Measurements from ENCODE around the gene LELP1.
"Not testable (repeated sequence)": the region's sequence is repeated elsewhere in the genome, so short reads cannot be mapped to it uniquely, and the experiment has no call there.

Gene LELP1

DNA sequence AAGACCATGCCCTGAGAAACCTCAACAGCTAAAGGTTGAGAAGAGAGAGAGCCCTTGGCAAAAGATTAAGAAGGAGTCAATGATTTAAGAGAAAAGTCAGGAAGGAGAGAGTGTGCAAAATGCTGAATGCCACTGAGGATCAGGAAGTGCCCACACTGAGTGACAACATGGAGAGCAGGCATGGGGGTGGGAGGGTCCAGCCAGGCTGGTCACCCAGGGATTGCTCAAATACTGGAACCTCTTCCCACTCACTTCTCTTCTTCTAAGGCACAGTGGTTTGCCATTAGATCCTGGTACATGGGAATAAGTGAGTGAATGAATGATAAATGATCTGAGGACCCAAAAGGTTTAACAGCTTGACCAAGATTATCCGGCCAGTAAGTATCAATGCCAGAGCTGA is 25.3 kb downstream of the LELP1 start:
- in situ Hi-C loops (cut with MboI; ENCODE audit: low sequenced_read_pairs): no loop called here

- in situ Hi-C loops (cut with MboI; ENCODE audit: low sequenced_read_pairs): not testable (repeated sequence)
Observed at GRCh38 chr1:153229076-153229829, 26.0 kb downstream of the LELP1 start.

GRCh38 chr1:153231363-153231762 is 28.1 kb downstream of the LELP1 start:
- in situ Hi-C loops (cut with MboI; ENCODE audit: low sequenced_read_pairs): no loop called here

DNA sequence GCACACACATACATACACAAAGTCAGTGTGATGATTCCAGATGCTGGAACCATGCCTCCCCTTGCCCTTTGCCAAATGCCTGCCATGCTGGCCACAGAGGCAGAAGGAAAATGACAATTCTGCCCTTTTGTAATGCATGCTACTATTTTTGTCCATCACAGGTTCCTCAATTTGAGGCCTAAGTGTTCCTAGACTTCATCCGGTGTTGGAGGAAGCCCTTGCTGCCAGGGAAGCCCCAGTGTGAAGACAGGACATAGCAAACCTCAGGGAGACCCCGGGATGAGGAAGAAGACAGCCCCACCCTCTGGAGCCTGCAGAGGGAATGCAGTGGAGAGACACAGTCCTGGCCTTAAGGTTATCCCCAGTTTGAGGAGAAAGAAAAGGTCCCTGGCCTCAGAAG is 28.6 kb downstream of the LELP1 start:
- in situ Hi-C loops (cut with MboI; ENCODE audit: low sequenced_read_pairs): no loop called here

- in situ Hi-C loops (cut with MboI; ENCODE audit: low sequenced_read_pairs): no loop called here
Observed at GRCh38 chr1:153232553-153232952, 29.3 kb downstream of the LELP1 start.

GRCh38 chr1:153233448-153233847 is 30.2 kb downstream of the LELP1 start:
- in situ Hi-C loops (cut with MboI; ENCODE audit: low sequenced_read_pairs): no loop called here

- in situ Hi-C loops (cut with MboI; ENCODE audit: low sequenced_read_pairs): no loop called here
Observed at GRCh38 chr1:153238527-153238926, 35.3 kb downstream of the LELP1 start.

- in situ Hi-C loops (cut with MboI; ENCODE audit: low sequenced_read_pairs): no loop called here
Observed at GRCh38 chr1:153242160-153242559, 38.9 kb downstream of the LELP1 start.

DNA sequence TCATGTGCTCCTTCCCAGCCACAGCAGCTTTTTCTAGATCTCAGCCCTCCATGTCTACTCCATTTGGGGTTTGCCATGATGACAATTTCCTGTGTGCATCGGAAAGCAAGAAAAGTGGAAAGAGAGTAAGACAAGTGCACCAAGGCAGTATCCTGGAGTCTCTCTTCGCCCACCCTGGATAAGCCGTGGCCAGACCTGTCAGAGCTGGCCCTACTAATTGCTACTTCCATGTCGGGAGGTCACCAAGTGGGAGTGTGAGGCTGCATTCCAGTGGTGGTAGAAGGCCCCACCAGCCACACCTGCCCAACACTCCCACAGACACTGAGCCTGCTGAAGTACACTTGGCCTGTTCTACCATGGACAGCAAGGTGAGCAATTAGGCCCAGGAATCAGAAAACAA is 42.2 kb downstream of the LELP1 start:
- in situ Hi-C loops (cut with MboI; ENCODE audit: low sequenced_read_pairs): no loop called here

DNA sequence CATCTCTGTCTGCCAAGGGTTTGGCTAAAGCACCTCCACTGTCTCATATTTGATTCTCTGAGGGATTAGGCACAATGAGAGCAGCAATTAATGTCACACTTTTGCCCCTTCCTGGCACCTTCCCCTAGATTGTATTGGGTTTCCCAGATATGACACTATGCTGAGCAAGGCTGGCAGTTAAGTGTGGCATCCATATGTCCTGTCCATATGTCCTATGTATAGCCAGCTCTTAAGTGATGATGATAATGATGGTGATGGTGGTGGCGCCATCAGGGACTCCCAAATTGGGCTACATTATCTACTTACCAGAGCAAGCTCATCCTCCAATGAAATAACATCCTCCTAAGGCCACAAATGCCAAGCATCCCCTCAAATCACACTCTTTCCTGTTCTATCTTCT is 42.8 kb downstream of the LELP1 start:
- in situ Hi-C loops (cut with MboI; ENCODE audit: low sequenced_read_pairs): no loop called here

DNA sequence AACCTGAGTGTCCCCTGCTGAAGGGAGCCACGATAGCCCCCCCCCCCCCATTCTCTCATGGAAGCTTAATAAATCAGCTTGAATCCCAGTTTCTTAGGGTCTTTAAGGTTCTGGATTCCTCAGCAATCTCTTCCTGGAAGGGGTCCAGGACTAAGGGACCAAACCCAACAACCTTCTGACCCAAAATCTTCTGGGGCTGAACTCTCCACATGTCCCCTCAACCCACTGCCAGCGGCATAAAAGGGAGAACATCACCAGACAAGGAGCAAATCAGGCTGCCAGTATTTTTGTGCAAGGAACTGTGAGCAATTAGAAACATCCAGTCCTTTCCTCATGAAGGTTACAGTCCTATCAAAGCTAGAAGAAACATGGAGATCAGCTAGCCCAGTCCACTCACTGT is 43.6 kb downstream of the LELP1 start:
- in situ Hi-C loops (cut with MboI; ENCODE audit: low sequenced_read_pairs): no loop called here

- in situ Hi-C loops (cut with MboI; ENCODE audit: low sequenced_read_pairs): no loop called here
Observed at GRCh38 chr1:153248176-153248879, 45.1 kb downstream of the LELP1 start.

- in situ Hi-C loops (cut with MboI; ENCODE audit: low sequenced_read_pairs): no loop called here
Observed at GRCh38 chr1:153250166-153250565, 46.9 kb downstream of the LELP1 start.

DNA sequence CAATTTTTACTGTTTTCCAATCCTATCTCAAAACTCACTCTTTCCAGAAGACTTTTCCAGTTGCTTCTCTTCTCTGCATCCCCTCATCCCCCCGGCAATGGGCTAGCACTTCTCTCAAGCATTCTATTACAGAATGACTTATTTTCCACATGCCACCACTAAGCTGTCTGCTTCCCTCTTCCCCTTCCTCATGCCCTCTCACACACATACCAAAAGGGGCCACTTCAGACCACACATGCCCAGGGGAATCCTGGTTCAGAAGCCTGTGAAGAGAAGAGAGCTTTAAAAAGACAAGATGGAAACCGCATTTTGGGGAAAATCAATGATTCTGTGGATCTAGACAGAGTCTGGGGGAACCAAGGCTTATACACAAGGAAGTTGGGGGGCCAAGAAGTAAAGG is 47.9 kb downstream of the LELP1 start:
- in situ Hi-C loops (cut with MboI; ENCODE audit: low sequenced_read_pairs): no loop called here

DNA sequence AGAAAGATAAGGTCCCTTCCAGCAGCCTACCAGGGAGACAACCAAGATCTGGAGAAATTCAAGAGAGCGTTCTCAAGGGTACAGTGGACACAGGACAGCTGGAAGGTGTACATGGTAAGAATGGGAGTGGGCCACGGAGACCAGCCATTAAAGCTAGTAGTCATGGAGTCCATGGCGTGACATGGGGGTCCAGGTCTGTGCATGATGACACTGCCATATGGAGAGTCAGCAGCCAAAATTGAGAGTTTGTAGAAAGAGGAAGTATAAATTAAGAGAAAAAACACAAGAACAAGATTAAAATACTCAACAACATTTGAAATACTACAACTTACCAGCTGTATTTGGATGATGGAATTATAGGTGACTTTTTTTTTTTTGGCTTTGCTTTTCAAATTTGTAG is 48.3 kb downstream of the LELP1 start:
- in situ Hi-C loops (cut with MboI; ENCODE audit: low sequenced_read_pairs): no loop called here

DNA sequence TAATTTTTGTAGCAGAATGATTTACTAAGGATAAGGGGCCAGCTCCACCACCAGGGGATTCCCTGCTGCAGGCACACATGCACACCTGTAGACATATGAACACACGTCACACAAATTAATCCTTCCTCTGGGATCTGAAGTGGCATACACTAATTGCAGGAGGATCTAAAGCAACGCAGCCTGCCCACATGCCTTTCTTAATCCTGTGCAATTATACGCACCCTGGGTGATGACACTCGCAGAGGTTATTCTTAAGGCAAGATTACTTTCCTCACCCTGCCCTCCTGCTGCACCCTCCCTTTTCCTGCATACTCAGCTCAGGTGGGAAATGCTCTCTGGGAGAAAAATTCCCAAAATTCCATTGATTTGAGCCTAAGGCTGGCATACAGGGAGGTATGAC is 48.8 kb downstream of the LELP1 start:
- in situ Hi-C loops (cut with MboI; ENCODE audit: low sequenced_read_pairs): no loop called here

GRCh38 chr1:153253076-153253475 is 49.8 kb downstream of the LELP1 start:
- in situ Hi-C loops (cut with MboI; ENCODE audit: low sequenced_read_pairs): no loop called here

DNA sequence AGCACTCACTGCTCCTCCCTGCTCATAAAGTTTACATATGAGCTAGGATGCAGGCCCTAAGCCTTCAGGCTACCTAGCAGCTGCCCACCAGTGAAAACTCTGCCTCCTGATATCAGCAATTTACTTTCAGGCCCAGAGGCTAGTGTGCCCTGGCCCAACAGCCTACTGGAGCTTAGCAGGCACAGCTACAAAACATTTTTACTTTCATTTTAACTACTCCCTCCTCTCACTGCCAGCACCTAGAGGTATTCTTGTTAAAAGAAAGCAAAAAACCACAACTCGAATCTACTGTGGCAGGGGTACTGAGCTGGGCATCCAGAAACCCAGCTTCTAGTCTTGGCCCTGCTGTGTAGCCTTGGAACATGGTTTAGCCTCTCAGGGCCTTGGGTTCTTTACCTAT is 50.5 kb downstream of the LELP1 start:
- in situ Hi-C loops (cut with MboI; ENCODE audit: low sequenced_read_pairs): no loop called here

Data from hTERT RPE-1 (cell line).